MG63 (cell line): ENCODE data around the gene LATS1. TPM values are rescaled to one million over a fixed set of nuclear protein-coding genes. Genes with fewer than 3 reads are reported as not detected.
"Not testable (repeated sequence)": the region's sequence is repeated elsewhere in the genome, so short reads cannot be mapped to it uniquely, and the experiment has no call there.

Experiments used
- DNase-seq: peaks from one replicate; pipeline ENCODE4 v3.0.0-alpha.2; 2020
- H3K27me3 ChIP-seq: fragments of 250-450 bp; sonication (Bioruptor Pico); 2 replicates; pipeline ENCODE4 v1.5.1; 2020; ENCODE audit warnings: mild to moderate bottlenecking, moderate library complexity
- H3K36me3 ChIP-seq: fragments of 250-450 bp; sonication (Bioruptor Pico); 2 replicates; pipeline ENCODE4 v1.5.1; 2020; ENCODE audit warnings: mild to moderate bottlenecking, moderate library complexity
- H3K4me3 ChIP-seq: fragments of 250-450 bp; sonication (Bioruptor Pico); 2 replicates; pipeline ENCODE4 v1.5.1; 2020; ENCODE audit warnings: mild to moderate bottlenecking, moderate library complexity
- H3K9me3 ChIP-seq: fragments of 250-450 bp; sonication (Bioruptor Pico); 2 replicates; pipeline ENCODE4 v1.5.1; 2020; ENCODE audit warnings: mild to moderate bottlenecking, moderate library complexity
- total RNA-seq: library from RNA; depleted of rRNA; stranded (reverse); fragments of >200 nt; shearing (Covaris generic); gene quantifications from 2 replicates; pipeline ENCODE4 v1.2.3, GENCODE V29; 2014; ENCODE audit warnings: low replicate concordance; rRNA removed

Gene LATS1
- 10.3 and 12.9 TPM in 2 replicates for total RNA-seq

GRCh38 chr6:149717588-149718458 is at the start of gene LATS1:
Gene LATS1, minus strand, starts transcription at chr6:149718101. Its CDS starts 15,975 bp downstream, at chr6:149702126.
- Histone ChIP-seq H3K4me3 (peak within 1 kb of the TSS; percentile 98), H3K36me3 (peaks cover 21% of the 10 kb centered on the region), H3K27me3 (no peaks in the 10 kb centered on the region), H3K9me3 (no peaks in the 10 kb centered on the region)
- peak; percentile 90 for DNase-seq

- H3K36me3 ChIP-seq = peaks cover 60% of the 10 kb centered on the region
- DNase-seq = no peak
- peaks cover 19% of the 10 kb centered on the region for H3K9me3 ChIP-seq
- no peaks in the 10 kb centered on the region for H3K27me3 ChIP-seq
- H3K4me3 ChIP-seq = no peak overlapping the region
Measured at GRCh38 chr6:149766156-149766769, 48.4 kb upstream of the LATS1 start.

GRCh38 chr6:149763866-149764265 is 46.0 kb upstream of the LATS1 start:
- H3K9me3 ChIP-seq = peaks cover 19% of the 10 kb centered on the region
- H3K27me3 ChIP-seq = no peaks in the 10 kb centered on the region
- no peak for DNase-seq
- peaks cover 63% of the 10 kb centered on the region for H3K36me3 ChIP-seq
- H3K4me3 ChIP-seq = no peak overlapping the region

- no peak overlapping the region for H3K4me3 ChIP-seq
- H3K9me3 ChIP-seq = peaks cover 19% of the 10 kb centered on the region
- H3K36me3 ChIP-seq = peaks cover 47% of the 10 kb centered on the region
- no peak for DNase-seq
- no peaks in the 10 kb centered on the region for H3K27me3 ChIP-seq
Measured at GRCh38 chr6:149761438-149761837, 43.5 kb upstream of the LATS1 start.

GRCh38 chr6:149756261-149756636 is 38.3 kb upstream of the LATS1 start:
- DNase-seq = no peak
- Histone ChIP-seq H3K27me3 (no peaks in the 10 kb centered on the region), H3K9me3 (no peaks in the 10 kb centered on the region)

GRCh38 chr6:149755300-149756260 is 37.7 kb upstream of the LATS1 start:
- H3K36me3 ChIP-seq = peaks cover 34% of the 10 kb centered on the region
- DNase-seq = no peak
- no peaks in the 10 kb centered on the region for H3K27me3 ChIP-seq
- no peak overlapping the region for H3K4me3 ChIP-seq
- H3K9me3 ChIP-seq = no peaks in the 10 kb centered on the region

More at GRCh38 chr6:149756261-149756636, 38.3 kb upstream of the LATS1 start:
- no peak overlapping the region for H3K4me3 ChIP-seq
- peaks cover 34% of the 10 kb centered on the region for H3K36me3 ChIP-seq

GRCh38 chr6:149754548-149754947 is 36.6 kb upstream of the LATS1 start:
- Histone ChIP-seq H3K9me3 (no peaks in the 10 kb centered on the region), H3K4me3 (no peak overlapping the region), H3K27me3 (no peaks in the 10 kb centered on the region), H3K36me3 (peaks cover 30% of the 10 kb centered on the region)
- no peak for DNase-seq

GRCh38 chr6:149753374-149753637 is 35.4 kb upstream of the LATS1 start:
- not testable (repeated sequence) for H3K9me3 ChIP-seq, DNase-seq, H3K27me3 ChIP-seq, H3K4me3 ChIP-seq
- H3K36me3 ChIP-seq = peaks cover 22% of the 10 kb centered on the region

GRCh38 chr6:149752600-149753373 is 34.9 kb upstream of the LATS1 start:
- Histone ChIP-seq H3K27me3 (no peaks in the 10 kb centered on the region), H3K4me3 (no peak overlapping the region), H3K9me3 (no peaks in the 10 kb centered on the region), H3K36me3 (peaks cover 22% of the 10 kb centered on the region)
- no peak for DNase-seq

GRCh38 chr6:149751920-149752319 is 34.0 kb upstream of the LATS1 start:
- H3K9me3 ChIP-seq, H3K4me3 ChIP-seq, H3K27me3 ChIP-seq, DNase-seq: not testable (repeated sequence)
- peaks cover 18% of the 10 kb centered on the region for H3K36me3 ChIP-seq

- Histone ChIP-seq H3K27me3 (no peaks in the 10 kb centered on the region), H3K9me3 (no peaks in the 10 kb centered on the region), H3K36me3 (peaks cover 18% of the 10 kb centered on the region), H3K4me3 (peak overlapping the region; percentile 92)
- peak; percentile 13 for DNase-seq
Measured at GRCh38 chr6:149751239-149751638, 33.3 kb upstream of the LATS1 start.

GRCh38 chr6:149750136-149750609 is 32.3 kb upstream of the LATS1 start:
- peak; percentile 64 for DNase-seq
- Histone ChIP-seq H3K27me3 (no peaks in the 10 kb centered on the region), H3K4me3 (peak overlapping the region; percentile 92), H3K9me3 (no peaks in the 10 kb centered on the region), H3K36me3 (peaks cover 18% of the 10 kb centered on the region)

GRCh38 chr6:149749594-149750135 is 31.8 kb upstream of the LATS1 start, which contains the start of gene PCMT1:
Gene PCMT1, plus strand, starts transcription at chr6:149749741. Its CDS starts 161 bp downstream, at chr6:149749902.
- peak; percentile 97 for DNase-seq
- Histone ChIP-seq H3K4me3 (peak within 1 kb of the TSS; percentile 92), H3K36me3 (peaks cover 14% of the 10 kb centered on the region), H3K9me3 (no peaks in the 10 kb centered on the region), H3K27me3 (no peaks in the 10 kb centered on the region)

GRCh38 chr6:149749082-149749593 is 31.2 kb upstream of the LATS1 start:
- Histone ChIP-seq H3K36me3 (peaks cover 12% of the 10 kb centered on the region), H3K4me3 (peak overlapping the region; percentile 92)
- DNase-seq, H3K9me3 ChIP-seq, H3K27me3 ChIP-seq: not testable (repeated sequence)

- DNase-seq = peak; percentile 96
- Histone ChIP-seq H3K36me3 (peaks cover 30% of the 10 kb centered on the region), H3K9me3 (no peaks in the 10 kb centered on the region), H3K4me3 (peak within 1 kb of the TSS; percentile 83), H3K27me3 (no peaks in the 10 kb centered on the region)
Measured at GRCh38 chr6:149746147-149746946, 28.4 kb upstream of the LATS1 start, which contains the start of gene NUP43. Gene NUP43, minus strand, starts transcription at chr6:149746529. Its CDS starts 34 bp downstream, at chr6:149746495.
